GM12878 (cell line): ENCODE measurements around the gene INKA1.

ENCODE experiments used
- ELK1 ChIP-seq: IDR thresholded peaks from 2 replicates; pipeline ENCODE4 v1.6.1; 2012; ENCODE audit warnings: low read depth, low read length, improper control_type of control experiment
- KDM1A ChIP-seq: fragments of 200-600 bp; sonication (generic); IDR thresholded peaks from 2 replicates; pipeline ENCODE4 v1.6.1; 2016; ENCODE audit warnings: borderline replicate concordance
- ZBTB40 ChIP-seq: fragments of 450-650 bp; IDR thresholded peaks from 2 replicates; pipeline ENCODE4 v1.6.1; 2016; ENCODE audit warnings: mild to moderate bottlenecking, moderate library complexity, borderline replicate concordance

DNA sequence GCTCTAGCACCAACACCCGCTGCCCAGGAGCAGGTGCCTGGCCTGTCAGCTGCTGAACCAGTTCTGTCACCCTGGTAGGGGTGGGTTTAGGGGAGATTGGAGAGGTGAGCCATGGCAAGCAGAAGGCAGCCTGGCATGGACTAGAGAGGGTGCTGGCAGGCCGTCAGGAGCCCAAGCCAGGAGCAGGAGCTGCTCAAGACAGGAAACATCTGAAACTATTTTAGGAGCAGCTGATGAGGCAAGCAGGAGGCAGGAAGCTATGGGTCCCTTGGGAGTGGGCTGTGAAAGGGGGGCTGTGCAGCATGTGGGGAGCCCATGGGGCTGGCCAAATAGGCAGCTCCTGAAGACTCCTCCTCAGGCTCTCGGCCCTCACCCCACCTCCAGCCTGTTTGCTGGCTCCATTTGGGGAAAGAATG lies 2.3 kb downstream of the INKA1 start:
- TF ChIP-seq KDM1A (no peak), ELK1 (no peak), ZBTB40 (no peak)
